Activated CD4-positive, alpha-beta T cell treated with anti-CD3 and anti-CD28 coated beads, Interleukin-2, amount 50 U/mL, for 24 hours (primary cell): ENCODE measurements around the gene TBPL1.

Source experiments
- DNase-seq, 2 donors: peaks; one replicate each; pipeline ENCODE4 v3.0.0-alpha.2; 2020; ENCODE audit warnings: low read depth in 1 of 2, low spot score in 1 of 2

The TBPL1 gene

GRCh38 chr6:134039116-134039515, 86.1 kb downstream of the TBPL1 start:
- DNase-seq = no peak
